DND-41 (cell line): ENCODE results near the gene STON2.

ENCODE experiments used
- ATAC-seq: fragments of 200-7000 bp; cut with Tn5 transposase; 3 replicates; pipeline ENCODE4 v1.9.1; 2021; ENCODE audit warnings: low read depth; ENCODE audit not compliant: insufficient read depth
- DNase-seq: peaks from one replicate; pipeline ENCODE4 v3.0.0-alpha.2; 2020
- H2AFZ ChIP-seq: 2 replicates; pipeline ENCODE4 v1.6.0; 2012; ENCODE audit warnings: low read depth, low read length
- H3K27ac ChIP-seq: 2 replicates; pipeline ENCODE4 v1.5.1; 2012; ENCODE audit warnings: low read length, inconsistent platforms
- H3K27me3 ChIP-seq: fragments of 200-600 bp; sonication (generic); 2 replicates; pipeline ENCODE4 v1.6.0; 2012; ENCODE audit warnings: low read length, mild to moderate bottlenecking, inconsistent platforms; ENCODE audit not compliant: insufficient read depth, poor library complexity
- H3K36me3 ChIP-seq: 2 replicates; pipeline ENCODE4 v1.5.1; 2012; ENCODE audit warnings: low read length, inconsistent platforms; ENCODE audit not compliant: insufficient read depth
- H3K4me1 ChIP-seq: 2 replicates; pipeline ENCODE4 v1.5.1; 2012; ENCODE audit warnings: mild to moderate bottlenecking, low read length; ENCODE audit not compliant: insufficient read depth
- H3K4me2 ChIP-seq: 2 replicates; pipeline ENCODE4 v1.6.0; 2012; ENCODE audit warnings: mild to moderate bottlenecking, moderate library complexity, low read length, inconsistent platforms; ENCODE audit not compliant: insufficient read depth
- H3K4me3 ChIP-seq, 2 experiments: fragments of 200-600 bp in 1 of 2; shearing (Covaris generic) in 1 of 2; 2 replicates each; pipeline ENCODE4 v1.5.1; 2012 to 2016; ENCODE audit warnings: inconsistent platforms in 2 of 2, low read length in 2 of 2, mild to moderate bottlenecking in 2 of 2, low read depth in 1 of 2, moderate library complexity in 1 of 2
- H3K79me2 ChIP-seq: 2 replicates; pipeline ENCODE4 v1.6.0; 2012; ENCODE audit warnings: low read length, inconsistent platforms; ENCODE audit not compliant: insufficient read depth
- H3K9ac ChIP-seq: 2 replicates; pipeline ENCODE4 v1.6.0; 2012; ENCODE audit warnings: low read depth, mild to moderate bottlenecking, inconsistent platforms, low read length, moderate library complexity
- H3K9me3 ChIP-seq: 2 replicates; pipeline ENCODE4 v1.5.1; 2012; ENCODE audit warnings: low read length, moderate library complexity, mild to moderate bottlenecking, inconsistent platforms; ENCODE audit not compliant: insufficient read depth, severe bottlenecking
- H4K20me1 ChIP-seq: 2 replicates; pipeline ENCODE4 v1.6.0; 2012; ENCODE audit warnings: low read length; ENCODE audit not compliant: insufficient read depth
- CTCF ChIP-seq: IDR thresholded peaks from 2 replicates; pipeline ENCODE4 v1.5.1; 2012; ENCODE audit warnings: borderline replicate concordance, low read length, moderate library complexity, mild to moderate bottlenecking; ENCODE audit not compliant: poor library complexity, severe bottlenecking; ENCODE audit errors: extremely low read depth
- EZH2 ChIP-seq: IDR thresholded peaks from 3 replicates; pipeline ENCODE4 v1.6.1; 2012; ENCODE audit warnings: borderline replicate concordance, low read depth, mild to moderate bottlenecking, moderate library complexity, low read length, inconsistent platforms; ENCODE audit not compliant: severe bottlenecking

The STON2 gene

GRCh38 chr14:81447021-81447764, 47.1 kb upstream of the STON2 start:
- H3K79me2 ChIP-seq: no peaks in the 10 kb centered on the region
- H4K20me1 ChIP-seq: no peaks in the 10 kb centered on the region
- no peaks in the 10 kb centered on the region for H3K9me3 ChIP-seq
- DNase-seq: no peak
- H3K4me2 ChIP-seq: no peak overlapping the region
- no peaks in the 10 kb centered on the region for H3K36me3 ChIP-seq
- TF ChIP-seq EZH2: no peak
- TF ChIP-seq CTCF: no peak
- ATAC-seq: no peak
- no peaks in the 10 kb centered on the region for H3K4me1 ChIP-seq
- H3K4me3 ChIP-seq: no peak overlapping the region
- H3K27me3 ChIP-seq: peaks cover 11% of the 10 kb centered on the region
- no peak overlapping the region for H2AFZ ChIP-seq
- no peak overlapping the region for H3K27ac ChIP-seq
- no peak overlapping the region for H3K9ac ChIP-seq

- Histone ChIP-seq H2AFZ (no peak overlapping the region), H3K4me2 (no peak overlapping the region), H3K36me3 (no peaks in the 10 kb centered on the region), H3K79me2 (no peaks in the 10 kb centered on the region), H4K20me1 (no peaks in the 10 kb centered on the region), H3K27ac (no peak overlapping the region), H3K4me1 (no peaks in the 10 kb centered on the region), H3K27me3 (peaks cover 11% of the 10 kb centered on the region), H3K4me3 (no peak overlapping the region), H3K9me3 (no peaks in the 10 kb centered on the region), H3K9ac (no peak overlapping the region)
- TF ChIP-seq EZH2 (no peak), CTCF (no peak)
- DNase-seq: no peak
- no peak for ATAC-seq
These were observed 46.3 kb upstream of the STON2 start for GRCh38 chr14:81446279-81447007.

- H3K27me3 ChIP-seq: peaks cover 6% of the 10 kb centered on the region
- no peak overlapping the region for H3K9ac ChIP-seq
- no peaks in the 10 kb centered on the region for H3K9me3 ChIP-seq
- no peaks in the 10 kb centered on the region for H3K4me1 ChIP-seq
- no peaks in the 10 kb centered on the region for H3K79me2 ChIP-seq
- no peak overlapping the region for H2AFZ ChIP-seq
- ATAC-seq (no peak), DNase-seq (no peak)
- no peak overlapping the region for H3K4me2 ChIP-seq
- no peak for TF ChIP-seq EZH2
- TF ChIP-seq CTCF: no peak
- no peaks in the 10 kb centered on the region for H4K20me1 ChIP-seq
- no peaks in the 10 kb centered on the region for H3K36me3 ChIP-seq
- no peak overlapping the region for H3K4me3 ChIP-seq
- H3K27ac ChIP-seq: no peak overlapping the region
These were observed 41.6 kb upstream of the STON2 start for GRCh38 chr14:81441626-81442134.
